Activated CD4-positive, CD25-positive, alpha-beta regulatory T cell treated with anti-CD3 and anti-CD28 coated beads, Interleukin-2, amount 50 U/mL, for 72 hours (primary cell): ENCODE measurements around the gene RBM47.
"Not testable (repeated sequence)": the region's sequence is repeated elsewhere in the genome, so short reads cannot be mapped to it uniquely, and the experiment has no call there.

Source experiments
- DNase-seq: peaks from one replicate; pipeline ENCODE4 v3.0.0; 2021

RBM47 gene

GRCh38 chr4:40399578-40399977, 230.1 kb downstream of the RBM47 start:
- DNase-seq = no peak

GRCh38 chr4:40395908-40396793, 233.5 kb downstream of the RBM47 start:
- DNase-seq = no peak

- DNase-seq = no peak
These were observed 234.3 kb downstream of the RBM47 start for GRCh38 chr4:40395166-40395900.

- no peak for DNase-seq
These were observed 235.4 kb downstream of the RBM47 start for GRCh38 chr4:40394236-40394635.

GRCh38 chr4:40392241-40392640, 237.4 kb downstream of the RBM47 start:
- not testable (repeated sequence) for DNase-seq

GRCh38 chr4:40389986-40390385, 239.7 kb downstream of the RBM47 start:
- DNase-seq = no peak

GRCh38 chr4:40388239-40388638, 241.4 kb downstream of the RBM47 start:
- no peak for DNase-seq

GRCh38 chr4:40380647-40381046, 249.0 kb downstream of the RBM47 start:
- DNase-seq = no peak

GRCh38 chr4:40379248-40379647, 250.4 kb downstream of the RBM47 start:
- DNase-seq = no peak

GRCh38 chr4:40378619-40379018, 251.0 kb downstream of the RBM47 start:
- no peak for DNase-seq

GRCh38 chr4:40377512-40378365, 251.9 kb downstream of the RBM47 start:
- no peak for DNase-seq

- no peak for DNase-seq
These were observed 254.0 kb downstream of the RBM47 start for GRCh38 chr4:40375620-40376019.

- DNase-seq = no peak
These were observed 254.6 kb downstream of the RBM47 start for GRCh38 chr4:40375095-40375494.

- DNase-seq = no peak
These were observed 256.0 kb downstream of the RBM47 start for GRCh38 chr4:40373636-40374035.
